NCI-H2227 (cell line): ENCODE data around the gene MBD5.

Experiments used
- DNase-seq: peaks from one replicate; lab custom pipeline; 2025; ENCODE audit not compliant: unreplicated experiment; lab: John Stamatoyannopoulos, UW

MBD5 gene

DNA sequence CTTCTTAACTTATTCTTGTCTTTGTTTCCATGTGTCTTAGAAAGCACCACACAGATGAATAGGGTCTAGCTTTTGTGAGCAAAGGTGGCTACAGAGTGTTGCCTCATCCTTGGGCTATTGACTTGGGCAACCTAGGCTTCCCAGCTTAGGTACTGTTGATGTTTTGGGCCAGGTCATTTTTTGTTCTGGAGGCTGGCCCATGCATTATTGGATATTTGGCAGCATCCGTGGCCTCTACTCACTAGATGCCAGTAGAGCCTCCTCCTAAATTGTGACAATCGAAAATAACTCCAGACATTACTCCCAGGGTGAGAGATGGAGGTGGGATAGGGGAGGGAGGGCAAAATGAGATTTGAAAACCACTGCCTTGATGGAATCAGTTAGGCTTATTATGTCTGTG, 496.4 kb downstream of the MBD5 start:
- DNase-seq: no peak

DNA sequence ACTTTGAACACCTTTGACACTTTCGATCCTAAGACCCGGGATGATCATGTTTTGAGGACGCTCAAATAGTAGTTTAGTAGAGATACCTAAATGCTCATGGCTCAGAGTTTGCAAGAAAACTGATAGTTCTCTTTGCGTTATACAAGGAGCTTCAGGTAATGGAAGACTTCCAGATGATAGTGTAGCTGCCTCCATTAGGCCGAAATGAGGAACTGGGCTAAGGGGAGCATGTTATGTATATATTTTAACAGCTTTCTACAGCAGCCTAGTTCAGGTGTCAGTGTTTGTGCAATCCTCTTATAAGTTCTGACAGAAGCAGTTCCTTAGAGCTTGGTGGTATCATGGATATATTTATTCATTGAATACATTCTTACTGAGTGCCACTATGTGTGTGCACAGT, 496.9 kb downstream of the MBD5 start:
- no peak for DNase-seq

DNA sequence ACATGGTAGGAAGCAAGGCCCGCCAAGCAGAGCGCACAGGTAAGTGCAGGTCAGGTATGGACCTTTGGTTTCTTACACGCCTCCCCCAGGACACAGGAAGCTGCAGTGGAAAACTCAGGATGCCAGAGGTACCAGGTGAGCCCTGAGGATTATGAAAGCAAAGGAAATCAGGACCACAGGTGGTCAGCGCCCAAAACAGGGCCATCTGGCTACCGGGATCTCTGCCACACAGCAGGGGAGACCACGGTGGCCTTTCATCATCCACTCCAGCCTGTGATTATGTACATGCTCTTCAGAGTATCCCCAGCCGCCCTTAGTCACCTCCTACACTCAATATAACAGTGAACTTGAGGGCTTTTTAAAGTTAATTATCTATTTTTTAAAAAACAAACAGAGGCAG, 498.1 kb downstream of the MBD5 start:
- DNase-seq: peak; percentile 54

DNA sequence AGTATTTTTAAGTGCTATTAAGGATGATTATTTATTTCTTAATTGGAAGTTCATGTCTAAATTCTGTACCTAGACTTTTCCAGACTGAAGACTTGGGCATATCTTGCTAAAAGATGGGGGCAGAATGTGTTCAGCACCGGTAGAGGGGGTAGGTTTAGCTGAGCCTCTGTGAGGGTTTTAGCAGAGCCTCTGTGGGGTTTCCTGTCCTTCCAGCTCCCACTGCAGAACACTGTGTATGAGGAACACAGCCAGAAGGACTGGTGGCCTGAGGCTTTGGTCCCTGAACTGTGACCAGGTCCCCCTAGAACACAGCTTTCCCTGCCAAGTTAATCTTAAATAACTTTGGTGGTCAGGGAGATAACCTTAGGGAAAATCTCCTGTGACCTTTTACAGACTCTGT, 500.3 kb downstream of the MBD5 start:
- no peak for DNase-seq

DNA sequence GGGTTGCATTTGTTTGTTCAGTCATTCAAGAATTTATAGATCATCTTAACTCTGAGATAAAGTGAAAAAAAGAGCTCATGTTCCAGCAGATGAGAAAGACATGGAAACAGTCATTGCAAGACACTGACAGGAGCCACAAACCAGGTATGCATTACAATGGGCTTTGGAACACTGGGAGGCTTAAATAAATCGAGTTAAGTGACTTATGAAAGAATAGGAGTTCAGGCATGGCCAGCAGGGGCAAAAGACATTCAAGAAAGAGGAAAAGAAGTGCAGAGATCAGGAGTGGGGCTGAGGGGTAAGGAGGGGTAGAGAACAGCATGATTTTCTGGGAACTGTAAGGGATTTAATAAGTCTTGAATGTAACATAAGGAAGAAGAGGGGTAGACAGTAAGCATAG, 502.4 kb downstream of the MBD5 start:
- DNase-seq: no peak

DNA sequence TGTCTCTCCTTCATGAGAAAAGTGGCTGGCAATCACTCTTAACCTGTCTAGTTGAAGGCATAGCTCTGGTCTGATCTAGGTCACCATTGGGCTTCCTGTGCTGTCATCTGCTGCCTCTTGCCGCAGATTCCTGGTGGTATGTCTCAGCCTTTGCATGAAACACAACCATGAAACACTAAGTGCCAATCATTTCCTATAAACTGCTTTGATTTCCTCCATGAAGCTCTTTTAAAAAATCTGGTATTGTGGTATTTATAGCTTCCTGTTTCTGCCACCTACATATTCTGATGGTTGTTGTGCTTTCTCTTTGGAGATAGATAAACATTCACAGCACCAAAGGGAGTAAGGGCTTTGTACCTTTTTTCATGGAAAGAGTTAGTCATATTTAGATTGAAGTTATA, 503.6 kb downstream of the MBD5 start:
- DNase-seq: no peak

DNA sequence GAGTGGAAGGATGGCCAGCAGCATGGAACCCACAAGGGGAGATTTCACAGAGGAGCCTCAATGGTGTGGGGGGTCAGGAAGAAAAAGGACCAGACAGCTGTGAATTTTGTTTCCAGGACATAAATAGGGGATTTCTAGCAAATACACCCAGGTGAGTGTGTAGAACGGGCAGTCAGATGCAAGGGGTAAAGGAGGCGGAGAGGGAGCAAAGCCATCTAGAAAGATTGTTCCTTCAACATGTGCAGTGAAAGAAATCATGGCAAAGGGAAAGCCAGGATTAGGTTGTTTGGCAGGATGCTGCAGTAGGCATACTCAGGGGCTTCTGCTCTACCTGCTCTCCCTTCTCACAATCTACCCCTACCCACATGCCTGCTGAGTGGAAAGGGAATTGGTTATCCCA, 504.2 kb downstream of the MBD5 start:
- no peak for DNase-seq

DNA sequence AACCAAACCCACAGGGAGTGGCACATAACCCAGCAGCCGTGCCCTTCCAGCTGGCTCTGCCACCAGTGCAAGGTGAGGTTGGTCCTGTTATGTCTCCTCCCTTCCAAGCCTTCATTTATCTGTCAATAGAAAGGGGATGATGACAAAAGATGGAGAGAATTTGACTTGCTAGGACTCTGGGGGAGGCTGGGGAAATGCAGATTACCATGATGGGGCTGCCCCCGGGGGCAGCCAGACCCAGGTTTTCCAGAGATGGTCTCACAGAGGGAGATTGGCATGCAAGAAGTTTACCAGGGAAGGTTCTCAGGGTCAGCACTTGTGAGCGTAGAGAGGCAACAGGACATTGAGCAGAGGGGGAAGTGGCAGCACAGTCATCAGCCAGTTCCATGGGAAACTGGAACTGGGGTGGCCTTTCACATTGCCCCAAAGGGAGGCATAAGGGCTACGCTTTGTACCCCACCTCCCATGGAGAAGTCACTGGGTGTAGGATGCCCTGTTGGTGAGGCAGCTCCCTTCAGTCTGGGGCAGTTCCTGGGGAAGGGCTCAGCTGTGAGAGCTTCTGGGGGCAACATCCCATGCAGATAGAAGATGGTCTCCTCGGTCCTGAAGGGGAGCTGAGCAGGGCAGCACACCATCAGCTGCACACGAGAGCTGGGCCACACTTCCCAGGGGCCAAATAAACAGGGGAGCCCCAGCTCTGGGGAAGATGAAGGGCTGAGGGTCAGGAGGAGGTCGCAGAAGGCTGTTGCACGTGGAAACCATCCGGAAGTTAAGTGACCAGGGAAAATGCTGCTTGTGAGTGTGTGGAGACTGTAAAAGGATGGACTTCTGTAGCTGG, 505.8 kb downstream of the MBD5 start:
- DNase-seq: no peak

DNA sequence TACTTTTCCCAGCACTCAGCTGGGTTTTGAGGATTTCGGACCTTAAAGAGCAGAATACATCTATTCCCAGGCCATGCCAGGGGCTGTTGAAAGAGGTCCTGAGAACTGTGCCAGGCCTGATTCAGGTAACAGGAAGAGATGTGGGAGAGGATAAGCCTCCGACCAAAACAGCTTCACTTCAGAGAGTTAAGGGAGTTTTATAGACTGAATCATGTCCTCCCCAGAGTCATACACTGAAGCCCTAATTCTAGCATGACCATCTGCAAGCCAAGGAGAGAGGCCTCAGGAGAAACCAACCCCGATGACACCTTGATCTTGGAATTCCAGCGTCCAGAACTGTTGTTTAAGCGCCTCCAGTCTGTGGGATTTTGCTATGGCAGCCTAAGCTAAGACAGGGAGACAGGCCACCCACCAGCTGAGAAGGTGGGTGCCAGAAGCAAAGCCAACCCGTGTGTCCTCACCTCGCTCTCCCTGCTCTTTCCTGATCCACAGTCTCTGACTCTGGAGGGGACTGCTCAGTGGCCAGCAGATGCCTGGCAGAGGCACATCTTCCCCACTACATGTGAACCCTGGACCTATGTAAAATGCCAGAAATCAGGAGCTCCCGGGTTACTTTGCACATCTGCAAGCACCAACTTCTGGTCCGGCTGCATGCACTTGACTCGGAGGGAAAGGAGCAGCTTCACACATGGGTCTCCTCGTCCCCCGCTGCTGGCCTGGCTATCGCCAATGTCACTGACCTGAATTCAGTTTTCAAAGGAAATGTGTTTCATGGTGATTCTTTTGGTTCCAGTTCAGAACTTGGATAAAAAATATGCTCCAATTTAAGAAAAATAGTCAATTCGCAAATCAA, 506.8 kb downstream of the MBD5 start:
- DNase-seq: no peak

DNA sequence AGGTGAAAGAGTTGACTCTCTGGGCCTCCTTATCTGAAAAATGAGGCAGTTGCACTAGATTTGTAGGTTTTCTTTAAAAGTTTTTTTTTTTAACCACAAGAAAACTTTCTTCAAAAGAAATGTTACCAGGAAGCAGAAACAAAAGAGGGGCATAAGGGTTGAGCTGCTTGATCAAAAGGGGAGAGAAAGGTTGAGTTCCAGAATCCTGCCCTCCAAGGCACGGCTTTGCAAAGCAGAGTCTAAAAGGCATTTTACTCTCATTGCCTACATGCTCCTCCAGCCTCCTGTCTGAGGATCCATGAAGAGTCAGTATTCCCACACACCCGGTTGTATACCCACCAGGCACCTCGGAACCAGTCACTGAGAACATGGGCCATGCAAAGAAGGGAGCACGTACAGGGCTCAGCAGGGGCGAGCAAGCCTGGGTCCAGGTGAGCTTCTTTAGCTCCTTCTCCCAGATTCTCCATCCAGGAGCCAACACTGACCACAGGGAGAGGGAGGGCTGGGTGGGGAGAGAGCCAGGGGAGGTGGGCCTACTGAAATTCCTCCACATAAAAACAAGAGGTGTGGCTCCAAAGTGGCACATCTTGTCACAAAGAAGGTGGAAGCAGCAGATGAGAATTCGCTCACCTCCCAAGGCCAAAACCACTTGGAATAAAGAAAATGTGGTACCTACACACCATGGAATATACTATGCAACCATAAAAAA, 507.6 kb downstream of the MBD5 start:
- DNase-seq: no peak

DNA sequence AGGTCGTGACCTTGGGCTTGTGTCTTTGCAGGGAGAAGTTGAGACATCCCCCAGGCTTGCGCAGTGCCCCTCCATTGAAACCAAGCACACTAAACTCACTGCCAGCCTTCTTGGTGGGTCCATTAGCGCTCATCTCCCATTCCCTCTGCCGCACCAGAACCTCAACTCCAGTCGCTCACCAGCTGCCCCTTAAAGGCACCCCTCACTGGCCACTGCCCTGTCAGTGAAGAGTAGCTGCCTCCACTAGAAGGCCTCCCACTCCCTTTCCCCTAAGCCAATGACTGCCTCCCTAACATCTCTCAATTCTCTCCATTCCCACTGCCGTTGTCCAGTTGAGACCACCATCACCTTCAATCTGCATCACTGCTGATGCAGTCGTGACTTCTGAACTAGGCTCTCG, 508.9 kb downstream of the MBD5 start:
- DNase-seq: no peak

DNA sequence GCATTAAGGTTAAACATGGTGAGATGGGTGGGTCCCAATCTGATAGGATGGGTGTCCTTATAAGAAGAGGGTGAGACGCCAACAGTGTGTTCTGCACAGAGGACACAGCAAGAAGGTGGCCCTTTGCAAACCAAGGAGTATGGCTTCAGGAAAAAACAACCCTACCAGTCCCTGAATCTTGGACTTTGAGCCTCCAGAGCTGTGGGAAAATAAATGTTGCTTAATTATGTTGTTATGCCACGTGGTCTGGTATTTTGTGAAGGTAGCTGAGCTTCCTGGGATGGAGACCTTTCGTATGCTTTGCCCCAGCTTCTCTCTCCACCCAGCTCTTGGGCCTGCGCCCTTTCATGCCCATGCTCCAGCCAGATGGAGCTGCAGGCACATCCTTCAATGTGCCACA, 509.5 kb downstream of the MBD5 start:
- no peak for DNase-seq

DNA sequence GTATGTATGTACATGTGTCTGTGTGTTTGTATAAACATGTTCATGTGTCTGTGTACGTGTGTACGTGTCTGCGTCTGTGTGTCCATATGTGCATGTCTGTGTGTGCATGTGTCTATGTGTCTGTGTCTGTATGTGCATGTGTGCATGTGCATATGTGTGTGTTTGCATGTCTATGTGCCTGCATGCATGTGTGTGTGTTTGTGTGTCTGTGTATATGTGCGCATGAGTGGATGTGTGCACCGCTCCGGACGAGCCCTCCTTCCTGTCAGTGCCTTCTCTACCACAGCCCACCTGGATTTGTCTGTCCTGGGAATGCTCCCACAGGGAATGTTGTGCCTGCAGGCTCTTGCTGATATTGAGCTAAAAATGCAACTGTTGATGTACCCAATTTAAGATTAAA, 510.3 kb downstream of the MBD5 start:
- no peak for DNase-seq

DNA sequence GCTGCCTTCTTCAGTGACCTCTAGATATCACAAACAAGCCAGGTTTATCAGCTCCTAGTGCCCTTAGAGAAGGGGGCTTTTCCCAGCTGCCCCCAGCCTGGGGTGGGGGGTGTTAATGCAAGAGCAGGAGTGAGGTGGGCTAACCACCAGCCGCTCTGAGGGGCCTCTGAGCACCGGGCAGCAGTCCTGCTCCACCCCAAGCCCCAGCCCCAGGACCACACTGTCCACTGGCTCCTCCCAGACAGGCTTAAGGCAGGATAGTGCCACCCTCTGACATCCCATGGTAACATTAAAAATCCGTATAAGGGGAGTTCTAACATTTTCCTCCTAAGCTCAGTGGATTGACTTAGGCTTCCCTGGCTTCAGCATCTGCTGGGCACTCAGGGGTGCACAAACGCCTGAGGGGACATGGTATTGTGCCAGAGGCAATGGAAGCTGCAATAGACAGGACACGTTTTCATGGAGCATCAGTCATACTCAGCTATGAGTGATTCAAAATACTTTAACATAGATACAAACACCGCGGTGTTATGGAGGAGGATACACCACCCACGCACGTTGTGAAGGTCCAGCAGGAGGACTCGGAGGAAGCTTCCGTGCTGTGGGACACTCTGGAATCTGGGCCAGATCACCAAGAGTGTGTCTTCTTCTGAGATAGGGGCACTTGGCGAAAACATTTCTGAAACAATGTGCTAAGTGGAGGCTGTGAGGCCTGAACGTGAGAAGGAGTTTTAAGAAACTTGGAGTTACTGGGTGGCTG, 511.0 kb downstream of the MBD5 start:
- DNase-seq: no peak

DNA sequence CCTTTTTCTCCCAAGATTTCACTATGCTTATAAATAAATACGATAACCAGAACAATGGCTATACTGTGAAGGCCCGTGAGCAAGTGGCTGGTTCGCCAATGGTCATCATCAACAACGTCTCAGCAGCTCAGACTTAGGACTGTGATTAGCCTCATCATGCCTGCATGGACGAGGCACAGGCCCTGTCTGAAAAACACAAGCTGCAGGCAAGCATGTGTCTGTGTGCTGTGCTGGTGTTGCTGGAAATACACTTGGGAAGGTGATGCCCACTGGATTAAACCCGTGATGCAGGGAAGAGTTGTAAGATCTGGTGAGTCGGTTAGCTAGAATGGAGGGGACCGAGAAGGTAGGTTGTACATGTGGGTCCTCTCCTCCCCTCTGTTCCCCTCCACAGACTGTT, 512.1 kb downstream of the MBD5 start:
- no peak for DNase-seq

DNA sequence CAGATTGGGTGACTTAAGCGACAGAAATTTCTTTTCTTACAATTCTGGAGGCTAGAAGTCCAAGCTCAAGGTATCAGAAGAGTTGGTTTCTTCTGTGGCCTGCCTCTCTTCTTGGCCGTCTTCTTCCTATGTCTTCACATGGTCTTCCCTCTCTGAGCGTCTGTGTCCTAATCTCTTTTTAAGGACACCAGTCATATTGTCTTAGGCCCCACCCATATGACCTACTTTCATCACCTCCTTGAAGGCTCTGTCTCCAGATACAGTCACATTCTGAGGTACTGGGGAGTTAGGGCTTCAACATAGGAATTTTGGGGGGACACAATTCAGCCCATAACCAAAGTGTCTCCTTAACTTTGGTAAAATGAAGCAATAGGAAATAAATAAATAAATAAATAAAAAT, 512.8 kb downstream of the MBD5 start:
- DNase-seq: no peak

DNA sequence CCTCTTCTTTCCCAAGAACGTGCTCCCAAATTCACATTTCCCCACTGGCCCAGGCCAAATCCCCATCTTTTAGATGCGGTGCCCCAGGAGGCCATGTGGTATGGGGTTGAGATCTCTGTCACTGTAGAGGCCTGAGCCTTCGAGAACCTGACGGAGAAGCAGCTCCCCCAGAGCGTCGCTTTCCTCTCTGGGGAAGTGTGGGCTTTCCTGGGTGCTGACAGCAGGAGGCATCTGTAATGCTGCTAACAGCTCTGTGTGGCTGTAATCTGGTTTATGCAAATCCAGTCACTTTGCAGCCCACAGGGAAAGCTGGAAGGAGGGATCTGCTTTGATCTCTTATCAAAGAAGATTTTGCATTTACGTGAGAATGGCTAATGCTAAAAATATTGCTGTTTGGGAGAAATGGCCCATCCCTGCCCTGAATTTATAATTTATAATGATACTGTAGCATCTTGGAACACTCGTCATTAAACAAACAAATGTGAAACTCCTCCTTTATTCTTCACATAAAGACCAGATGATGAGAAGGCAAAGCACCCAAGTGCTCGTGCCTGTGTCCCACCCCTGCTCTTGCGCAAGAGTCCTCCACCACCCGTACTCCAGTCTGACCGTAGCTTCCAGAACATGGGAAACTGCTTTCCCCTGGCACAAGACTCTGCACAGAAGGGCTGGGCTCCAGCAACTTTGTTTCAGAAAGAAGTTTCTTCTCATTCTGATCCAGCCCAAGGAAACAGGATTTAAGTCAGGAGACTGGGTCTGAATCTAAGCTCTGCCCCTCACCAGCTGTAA, 513.7 kb downstream of the MBD5 start:
- no peak for DNase-seq

DNA sequence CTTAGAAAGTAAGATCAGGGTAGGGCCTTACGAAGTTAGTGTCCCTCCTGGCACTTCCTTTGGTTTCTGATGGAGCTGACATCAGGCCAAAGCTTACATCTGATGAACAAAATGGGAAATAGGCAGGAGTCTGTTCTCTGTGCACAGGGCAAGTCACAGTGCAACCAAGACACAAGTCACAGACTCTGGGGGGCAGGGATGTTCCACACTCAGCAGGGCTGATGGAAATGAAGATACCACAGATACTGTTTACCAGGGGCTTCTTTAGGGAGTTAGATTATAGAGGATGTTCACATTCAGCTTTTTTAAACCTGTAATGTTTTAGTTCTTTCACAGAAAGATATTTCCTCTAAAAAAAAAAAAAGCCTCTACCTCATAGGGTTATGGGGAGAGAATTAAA, 517.5 kb downstream of the MBD5 start:
- DNase-seq: no peak

DNA sequence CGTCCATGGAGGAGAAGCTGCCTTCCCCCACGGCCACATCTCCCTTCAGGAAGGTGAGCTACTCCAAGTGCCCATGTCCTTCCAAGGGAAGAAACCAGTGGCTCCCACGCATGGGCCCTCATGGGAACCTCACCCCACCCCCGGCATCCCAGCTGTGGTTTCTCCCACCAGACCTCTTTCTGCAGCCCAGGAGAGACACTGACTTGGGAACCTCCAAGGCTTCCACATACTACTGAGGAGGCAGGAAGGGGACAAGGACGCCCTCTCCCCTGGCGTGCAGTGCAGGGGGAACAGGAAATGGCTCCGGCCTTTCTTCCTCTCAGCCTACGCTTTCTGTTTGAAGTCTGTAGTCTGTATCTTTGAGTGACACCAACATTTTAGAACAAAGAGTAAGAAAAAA, 519.1 kb downstream of the MBD5 start:
- DNase-seq: no peak

DNA sequence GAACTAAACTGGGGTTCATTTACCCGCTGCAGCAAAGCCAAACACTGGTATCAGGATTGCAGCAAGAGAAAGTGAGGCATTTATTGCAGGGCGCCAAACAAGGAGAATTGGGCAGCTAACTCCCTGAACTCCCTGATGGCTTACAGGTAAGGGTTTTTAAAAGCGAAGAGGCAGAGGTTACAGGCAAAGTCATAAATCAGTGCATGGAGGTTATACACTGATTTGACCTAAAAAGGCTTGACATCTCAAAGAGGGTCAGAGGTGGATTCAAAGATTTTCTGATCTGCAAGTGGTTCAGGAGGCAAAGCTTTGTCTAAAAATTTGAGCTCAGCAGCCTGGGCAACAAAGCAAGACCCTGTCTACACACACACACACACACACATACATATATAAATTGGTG, 520.9 kb downstream of the MBD5 start:
- DNase-seq: no peak
